ENCODE measurements around the gene SLC26A9.

GRCh38 chr1:205992218-205992882, 49.1 kb upstream of the SLC26A9 start:
- TF ChIP-seq, protein P1, sequence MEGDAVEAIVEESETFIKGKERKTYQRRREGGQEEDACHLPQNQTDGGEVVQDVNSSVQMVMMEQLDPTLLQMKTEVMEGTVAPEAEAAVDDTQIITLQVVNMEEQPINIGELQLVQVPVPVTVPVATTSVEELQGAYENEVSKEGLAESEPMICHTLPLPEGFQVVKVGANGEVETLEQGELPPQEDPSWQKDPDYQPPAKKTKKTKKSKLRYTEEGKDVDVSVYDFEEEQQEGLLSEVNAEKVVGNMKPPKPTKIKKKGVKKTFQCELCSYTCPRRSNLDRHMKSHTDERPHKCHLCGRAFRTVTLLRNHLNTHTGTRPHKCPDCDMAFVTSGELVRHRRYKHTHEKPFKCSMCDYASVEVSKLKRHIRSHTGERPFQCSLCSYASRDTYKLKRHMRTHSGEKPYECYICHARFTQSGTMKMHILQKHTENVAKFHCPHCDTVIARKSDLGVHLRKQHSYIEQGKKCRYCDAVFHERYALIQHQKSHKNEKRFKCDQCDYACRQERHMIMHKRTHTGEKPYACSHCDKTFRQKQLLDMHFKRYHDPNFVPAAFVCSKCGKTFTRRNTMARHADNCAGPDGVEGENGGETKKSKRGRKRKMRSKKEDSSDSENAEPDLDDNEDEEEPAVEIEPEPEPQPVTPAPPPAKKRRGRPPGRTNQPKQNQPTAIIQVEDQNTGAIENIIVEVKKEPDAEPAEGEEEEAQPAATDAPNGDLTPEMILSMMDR (conservative IDR thresholded peaks at IDR 0.05; ENCODE audit: low read depth, low read length): no peak
- no peak for TF ChIP-seq EZH2phosphoT487 (IDR thresholded peaks at IDR 0.05; ENCODE audit: borderline replicate concordance, low read length)
